ENCODE results near the gene ARID3C. TPM values are rescaled to one million over a fixed set of nuclear protein-coding genes. Genes with fewer than 3 reads are reported as not detected.

Gene ARID3C
- total and polyA plus RNA-seq, 10 of the 15 experiments (the other 5 are each of a cell fraction or from before 2014, with no cell fraction given), result not detected

DNA sequence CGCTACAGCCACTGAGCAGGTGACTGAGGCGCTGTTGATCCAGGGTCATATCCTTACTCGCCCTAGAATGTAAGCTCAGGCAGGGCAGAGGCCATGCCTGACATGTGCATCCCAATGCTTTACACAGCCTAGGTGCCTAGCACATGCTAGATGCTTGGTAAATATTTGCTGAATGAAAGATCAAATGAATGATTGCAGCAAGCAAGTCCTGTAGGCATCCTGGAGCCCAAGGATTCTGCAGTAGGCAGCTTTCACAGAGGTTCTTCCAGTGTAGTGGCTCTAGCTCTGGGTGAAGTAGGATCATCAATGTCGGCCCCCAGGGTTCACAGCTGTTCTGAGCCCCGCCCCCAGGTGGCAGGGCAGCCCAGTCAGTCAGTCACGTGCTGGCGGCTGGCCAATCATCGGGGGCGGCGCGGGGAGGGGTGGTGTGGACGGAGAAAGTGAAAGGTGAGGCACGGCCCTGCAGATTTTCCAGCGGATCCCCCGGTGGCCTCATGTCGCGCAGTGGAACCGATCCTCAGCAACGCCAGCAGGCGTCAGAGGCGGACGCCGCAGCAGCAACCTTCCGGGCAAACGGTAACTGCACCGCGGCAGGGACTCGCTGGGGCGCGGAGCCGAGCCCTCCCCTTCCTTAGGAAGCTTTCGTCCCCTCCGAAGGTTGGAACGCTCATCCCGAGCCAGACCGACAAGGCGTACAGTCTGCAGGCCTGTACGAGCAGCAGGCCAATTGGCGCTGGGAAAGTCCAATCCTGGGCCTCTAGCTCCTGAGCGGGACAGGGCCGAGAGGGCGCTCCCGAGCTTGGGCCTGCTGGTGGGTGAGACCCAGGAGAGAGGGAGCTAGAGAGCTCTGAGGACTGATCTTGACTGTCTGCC lies 17.6 kb upstream of the ARID3C start, which contains the start of gene GALT (continued):
- TF ChIP-seq MYC (IDR thresholded peaks at IDR 0.05; ENCODE audit: insufficient read depth, insufficient read length, insufficient replicate concordance, low read length, severe bottlenecking) (no peak), CBX5 (IDR thresholded peaks at IDR 0.05; ENCODE audit: low read depth) (no peak), TCF12 (IDR thresholded peaks at IDR 0.05; ENCODE audit: low read depth, low read length) (peak; percentile 76; the same call in 1 of the 2 replicates), NFXL1 (IDR thresholded peaks at IDR 0.05; ENCODE audit: borderline replicate concordance) (no peak), ZNF207 (IDR thresholded peaks at IDR 0.05; ENCODE audit: borderline replicate concordance) (0 out of 2 replicates have a peak, but pooled peaks have one; percentile 36), SIN3A (IDR thresholded peaks at IDR 0.05; ENCODE audit: low read depth, low read length) (no peak), BACH1 (IDR thresholded peaks at IDR 0.05; ENCODE audit: borderline replicate concordance) (no peak), NFIC (IDR thresholded peaks at IDR 0.05; ENCODE audit: low read depth, low read length) (no peak), FOS (IDR thresholded peaks at IDR 0.05; ENCODE audit: borderline replicate concordance, extremely low read depth, insufficient read length) (peak; percentile 40), SPI1 (IDR thresholded peaks at IDR 0.05; ENCODE audit: borderline replicate concordance, insufficient read depth, low read depth, low read length) (no peak), MTA2 (IDR thresholded peaks at IDR 0.05; ENCODE audit: low read depth) (0 out of 2 replicates have a peak, but pooled peaks have one; percentile 17), IKZF1 (conservative IDR thresholded peaks at IDR 0.05) (peak; percentile 87), RAD51 (IDR thresholded peaks at IDR 0.05) (peak; percentile 96), POLR2A (IDR thresholded peaks at IDR 0.05; ENCODE audit: low read depth, low read length) (peak; percentile 87), SMAD5 (IDR thresholded peaks at IDR 0.05; ENCODE audit: low read depth) (no peak)
- TF ChIP-seq, protein P1, sequence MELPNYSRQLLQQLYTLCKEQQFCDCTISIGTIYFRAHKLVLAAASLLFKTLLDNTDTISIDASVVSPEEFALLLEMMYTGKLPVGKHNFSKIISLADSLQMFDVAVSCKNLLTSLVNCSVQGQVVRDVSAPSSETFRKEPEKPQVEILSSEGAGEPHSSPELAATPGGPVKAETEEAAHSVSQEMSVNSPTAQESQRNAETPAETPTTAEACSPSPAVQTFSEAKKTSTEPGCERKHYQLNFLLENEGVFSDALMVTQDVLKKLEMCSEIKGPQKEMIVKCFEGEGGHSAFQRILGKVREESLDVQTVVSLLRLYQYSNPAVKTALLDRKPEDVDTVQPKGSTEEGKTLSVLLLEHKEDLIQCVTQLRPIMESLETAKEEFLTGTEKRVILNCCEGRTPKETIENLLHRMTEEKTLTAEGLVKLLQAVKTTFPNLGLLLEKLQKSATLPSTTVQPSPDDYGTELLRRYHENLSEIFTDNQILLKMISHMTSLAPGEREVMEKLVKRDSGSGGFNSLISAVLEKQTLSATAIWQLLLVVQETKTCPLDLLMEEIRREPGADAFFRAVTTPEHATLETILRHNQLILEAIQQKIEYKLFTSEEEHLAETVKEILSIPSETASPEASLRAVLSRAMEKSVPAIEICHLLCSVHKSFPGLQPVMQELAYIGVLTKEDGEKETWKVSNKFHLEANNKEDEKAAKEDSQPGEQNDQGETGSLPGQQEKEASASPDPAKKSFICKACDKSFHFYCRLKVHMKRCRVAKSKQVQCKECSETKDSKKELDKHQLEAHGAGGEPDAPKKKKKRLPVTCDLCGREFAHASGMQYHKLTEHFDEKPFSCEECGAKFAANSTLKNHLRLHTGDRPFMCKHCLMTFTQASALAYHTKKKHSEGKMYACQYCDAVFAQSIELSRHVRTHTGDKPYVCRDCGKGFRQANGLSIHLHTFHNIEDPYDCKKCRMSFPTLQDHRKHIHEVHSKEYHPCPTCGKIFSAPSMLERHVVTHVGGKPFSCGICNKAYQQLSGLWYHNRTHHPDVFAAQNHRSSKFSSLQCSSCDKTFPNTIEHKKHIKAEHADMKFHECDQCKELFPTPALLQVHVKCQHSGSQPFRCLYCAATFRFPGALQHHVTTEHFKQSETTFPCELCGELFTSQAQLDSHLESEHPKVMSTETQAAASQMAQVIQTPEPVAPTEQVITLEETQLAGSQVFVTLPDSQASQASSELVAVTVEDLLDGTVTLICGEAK (IDR thresholded peaks at IDR 0.05; ENCODE audit: borderline replicate concordance), result no peak; the same call in 1 of the 2 replicates
- TF ChIP-seq, protein P2, sequence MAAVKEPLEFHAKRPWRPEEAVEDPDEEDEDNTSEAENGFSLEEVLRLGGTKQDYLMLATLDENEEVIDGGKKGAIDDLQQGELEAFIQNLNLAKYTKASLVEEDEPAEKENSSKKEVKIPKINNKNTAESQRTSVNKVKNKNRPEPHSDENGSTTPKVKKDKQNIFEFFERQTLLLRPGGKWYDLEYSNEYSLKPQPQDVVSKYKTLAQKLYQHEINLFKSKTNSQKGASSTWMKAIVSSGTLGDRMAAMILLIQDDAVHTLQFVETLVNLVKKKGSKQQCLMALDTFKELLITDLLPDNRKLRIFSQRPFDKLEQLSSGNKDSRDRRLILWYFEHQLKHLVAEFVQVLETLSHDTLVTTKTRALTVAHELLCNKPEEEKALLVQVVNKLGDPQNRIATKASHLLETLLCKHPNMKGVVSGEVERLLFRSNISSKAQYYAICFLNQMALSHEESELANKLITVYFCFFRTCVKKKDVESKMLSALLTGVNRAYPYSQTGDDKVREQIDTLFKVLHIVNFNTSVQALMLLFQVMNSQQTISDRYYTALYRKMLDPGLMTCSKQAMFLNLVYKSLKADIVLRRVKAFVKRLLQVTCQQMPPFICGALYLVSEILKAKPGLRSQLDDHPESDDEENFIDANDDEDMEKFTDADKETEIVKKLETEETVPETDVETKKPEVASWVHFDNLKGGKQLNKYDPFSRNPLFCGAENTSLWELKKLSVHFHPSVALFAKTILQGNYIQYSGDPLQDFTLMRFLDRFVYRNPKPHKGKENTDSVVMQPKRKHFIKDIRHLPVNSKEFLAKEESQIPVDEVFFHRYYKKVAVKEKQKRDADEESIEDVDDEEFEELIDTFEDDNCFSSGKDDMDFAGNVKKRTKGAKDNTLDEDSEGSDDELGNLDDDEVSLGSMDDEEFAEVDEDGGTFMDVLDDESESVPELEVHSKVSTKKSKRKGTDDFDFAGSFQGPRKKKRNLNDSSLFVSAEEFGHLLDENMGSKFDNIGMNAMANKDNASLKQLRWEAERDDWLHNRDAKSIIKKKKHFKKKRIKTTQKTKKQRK (IDR thresholded peaks at IDR 0.05; ENCODE audit: low read depth, low read length), result no peak
- TF ChIP-seq, protein P3, sequence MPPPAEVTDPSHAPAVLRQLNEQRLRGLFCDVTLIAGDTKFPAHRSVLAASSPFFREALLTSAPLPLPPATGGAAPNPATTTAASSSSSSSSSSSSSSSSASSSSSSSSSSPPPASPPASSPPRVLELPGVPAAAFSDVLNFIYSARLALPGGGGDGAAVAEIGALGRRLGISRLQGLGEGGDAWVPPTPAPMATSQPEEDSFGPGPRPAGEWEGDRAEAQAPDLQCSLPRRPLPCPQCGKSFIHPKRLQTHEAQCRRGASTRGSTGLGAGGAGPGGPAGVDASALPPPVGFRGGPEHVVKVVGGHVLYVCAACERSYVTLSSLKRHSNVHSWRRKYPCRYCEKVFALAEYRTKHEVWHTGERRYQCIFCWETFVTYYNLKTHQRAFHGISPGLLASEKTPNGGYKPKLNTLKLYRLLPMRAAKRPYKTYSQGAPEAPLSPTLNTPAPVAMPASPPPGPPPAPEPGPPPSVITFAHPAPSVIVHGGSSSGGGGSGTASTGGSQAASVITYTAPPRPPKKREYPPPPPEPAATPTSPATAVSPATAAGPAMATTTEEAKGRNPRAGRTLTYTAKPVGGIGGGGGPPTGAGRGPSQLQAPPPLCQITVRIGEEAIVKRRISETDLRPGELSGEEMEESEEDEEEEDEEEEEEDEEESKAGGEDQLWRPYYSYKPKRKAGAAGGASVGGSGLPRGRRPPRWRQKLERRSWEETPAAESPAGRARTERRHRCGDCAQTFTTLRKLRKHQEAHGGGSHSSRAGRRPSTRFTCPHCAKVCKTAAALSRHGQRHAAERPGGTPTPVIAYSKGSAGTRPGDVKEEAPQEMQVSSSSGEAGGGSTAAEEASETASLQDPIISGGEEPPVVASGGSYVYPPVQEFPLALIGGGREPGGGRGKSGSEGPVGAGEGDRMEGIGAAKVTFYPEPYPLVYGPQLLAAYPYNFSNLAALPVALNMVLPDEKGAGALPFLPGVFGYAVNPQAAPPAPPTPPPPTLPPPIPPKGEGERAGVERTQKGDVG (CRISPR knock-in tag; IDR thresholded peaks at IDR 0.05), result no peak
- TF ChIP-seq, protein P4, sequence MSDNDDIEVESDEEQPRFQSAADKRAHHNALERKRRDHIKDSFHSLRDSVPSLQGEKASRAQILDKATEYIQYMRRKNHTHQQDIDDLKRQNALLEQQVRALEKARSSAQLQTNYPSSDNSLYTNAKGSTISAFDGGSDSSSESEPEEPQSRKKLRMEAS (IDR thresholded peaks at IDR 0.05; ENCODE audit: low read depth, low read length), result peak; percentile 99
